HPDE6-E6E7 (cell line): Measurements from ENCODE around the gene RAP2B.
"Not testable (repeated sequence)": the region's sequence is repeated elsewhere in the genome, so short reads cannot be mapped to it uniquely, and the experiment has no call there.

Experiments used
- DNase-seq: peaks from one replicate; pipeline ENCODE4 v3.0.0; 2011; ENCODE audit warnings: missing footprints; ENCODE audit errors: extremely low spot score

The RAP2B gene

DNA sequence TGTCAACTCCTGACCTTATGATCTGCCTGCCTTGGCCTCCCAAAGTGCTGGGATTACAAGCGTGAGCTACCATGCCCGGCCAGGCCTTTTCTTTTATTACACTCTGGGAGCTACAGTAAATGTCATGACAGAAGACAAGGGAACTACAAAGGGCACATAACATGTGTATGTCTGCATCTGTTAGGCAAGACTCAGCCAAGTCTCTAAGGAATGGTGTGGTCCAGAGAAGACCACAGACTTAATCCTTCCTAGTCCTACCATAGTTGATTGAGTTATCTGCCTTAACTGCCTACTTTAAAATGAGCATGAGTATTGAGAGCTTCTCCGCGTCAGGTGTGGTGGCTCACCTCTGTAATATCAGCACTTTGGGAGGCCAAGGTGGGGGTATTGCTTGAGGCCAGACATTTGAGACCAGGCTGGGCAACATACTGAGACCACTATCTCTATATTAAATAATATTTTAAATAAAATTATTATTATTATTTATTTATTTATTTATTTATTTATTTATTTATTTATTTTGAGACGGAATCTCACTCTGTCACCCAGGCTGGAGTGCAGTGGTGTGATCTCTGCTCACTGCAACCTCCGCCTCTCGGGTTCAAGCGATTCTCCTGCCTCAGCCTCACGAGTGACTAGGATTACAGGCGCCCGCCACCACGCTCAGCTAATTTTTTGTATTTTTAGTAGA is 31.9 kb downstream of the RAP2B start:
- DNase-seq: not testable (repeated sequence)

DNA sequence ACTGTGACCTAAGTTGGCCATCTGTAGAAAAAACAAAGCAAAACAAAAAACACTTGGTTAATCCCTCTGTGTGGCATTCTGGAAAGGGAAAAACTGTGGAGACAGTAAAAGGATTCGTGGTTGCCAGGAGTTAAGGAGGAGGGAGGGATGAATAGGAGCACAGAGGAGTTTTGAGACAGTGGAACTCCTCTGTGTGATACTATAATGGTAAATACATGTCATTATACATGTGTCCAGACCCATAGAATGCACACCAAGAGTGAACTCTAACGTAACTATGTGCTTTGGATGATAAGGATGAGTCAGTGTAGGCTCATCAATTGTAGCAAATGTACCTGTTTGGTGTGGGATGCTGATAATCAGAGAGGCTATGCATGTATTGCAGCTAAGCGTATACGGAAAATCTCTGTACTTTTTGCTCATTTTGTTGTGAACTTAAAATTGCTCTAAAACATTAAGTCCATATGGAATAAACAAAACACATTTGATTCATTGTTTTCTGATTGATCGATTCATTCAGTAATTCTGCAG is 33.4 kb downstream of the RAP2B start:
- DNase-seq: no peak

DNA sequence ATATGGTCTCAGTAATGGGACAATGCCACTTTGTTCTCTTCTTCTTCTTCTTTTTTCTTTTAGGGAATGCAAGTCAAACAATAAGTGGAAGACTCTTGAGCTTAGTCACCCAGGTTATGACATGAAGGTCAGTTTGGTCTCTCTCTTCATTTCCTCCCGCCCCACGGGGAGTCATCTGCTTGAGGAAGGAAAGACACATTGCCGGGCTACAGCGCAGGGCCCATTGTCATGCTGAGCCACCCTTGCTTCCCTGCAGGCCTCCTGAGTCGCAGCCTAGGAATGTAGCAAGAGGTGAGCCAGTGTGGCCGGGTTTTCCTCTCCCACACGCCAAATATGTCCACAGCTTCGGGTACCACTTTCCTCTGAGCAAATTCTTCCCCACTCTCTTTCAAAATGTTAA is 47.6 kb downstream of the RAP2B start:
- peak; percentile 70 for DNase-seq

DNA sequence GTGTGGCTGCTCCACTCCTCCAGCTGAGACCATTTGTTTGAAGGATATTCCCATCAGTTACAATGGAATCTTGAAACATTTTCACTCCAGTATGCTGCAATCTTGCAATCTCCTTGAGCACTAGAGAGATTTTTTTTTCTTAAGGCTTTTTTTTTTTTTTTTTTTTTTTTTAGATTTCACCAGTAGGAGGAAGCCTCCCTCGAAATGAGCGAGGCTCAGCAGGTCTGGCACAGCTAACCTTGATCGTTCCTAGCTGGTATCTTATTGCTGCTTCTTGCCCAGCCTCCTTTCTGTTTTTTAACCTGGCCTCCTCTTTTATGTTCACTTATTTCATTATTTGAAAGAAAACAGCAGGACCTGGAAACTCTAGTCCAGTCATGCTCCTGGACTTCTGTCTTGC is 48.1 kb downstream of the RAP2B start:
- peak; percentile 4 for DNase-seq

DNA sequence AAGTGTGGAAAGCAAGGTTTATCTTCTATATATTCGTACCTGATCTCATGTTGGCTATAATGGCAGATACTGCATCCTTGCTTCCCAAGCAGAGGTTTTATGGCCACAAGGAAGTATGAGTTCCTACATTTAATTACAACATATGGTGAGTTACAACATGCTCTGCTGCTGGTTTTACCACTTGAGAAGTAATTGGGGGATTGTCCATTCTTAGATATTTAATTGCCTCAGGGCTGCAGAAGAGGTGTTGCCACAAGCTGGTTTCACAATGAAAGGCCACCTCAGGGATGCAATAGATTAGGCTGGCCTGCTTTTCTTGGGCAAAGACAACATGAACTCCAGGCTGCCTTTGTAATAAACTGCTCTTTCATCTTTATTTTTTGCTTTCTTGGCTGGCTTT is 48.6 kb downstream of the RAP2B start:
- DNase-seq: peak; percentile 35

DNA sequence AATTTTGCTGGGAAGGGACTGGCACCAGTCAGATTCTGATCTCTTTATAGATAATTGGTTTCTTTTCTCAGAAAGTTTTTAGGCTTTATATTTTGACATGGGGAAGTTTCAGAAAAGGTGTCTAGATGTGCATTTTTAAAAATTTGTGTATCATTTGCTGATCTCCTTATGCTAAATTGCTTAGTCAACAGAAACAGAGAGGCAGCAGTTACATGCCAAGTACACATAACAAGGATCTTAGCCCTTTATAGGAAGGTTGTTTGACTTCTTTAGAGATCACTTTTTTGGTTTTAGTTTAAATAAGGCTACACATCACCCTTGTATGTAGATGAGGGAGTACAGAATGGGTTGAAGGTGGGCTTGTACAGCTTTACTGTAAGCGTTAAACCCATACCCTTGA is 53.5 kb downstream of the RAP2B start:
- no peak for DNase-seq

DNA sequence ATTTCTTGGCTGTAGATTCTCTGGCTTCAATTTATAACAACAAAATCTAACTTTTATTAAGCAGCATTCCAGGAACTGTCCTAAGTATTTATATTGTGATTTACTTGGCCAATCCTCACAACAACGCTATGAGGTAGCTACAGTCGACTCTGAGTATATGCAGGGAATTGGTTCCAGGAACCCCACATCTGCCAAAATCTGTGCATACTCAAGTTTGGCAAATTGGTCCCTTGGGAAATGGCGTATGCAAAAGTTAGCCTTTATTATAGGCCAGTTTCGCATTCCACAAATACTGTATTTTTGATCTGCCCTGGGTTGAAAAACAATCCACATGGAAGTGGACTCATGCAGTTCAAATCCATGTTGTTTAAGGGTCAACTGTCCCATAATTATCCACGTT is 53.9 kb downstream of the RAP2B start:
- no peak for DNase-seq

DNA sequence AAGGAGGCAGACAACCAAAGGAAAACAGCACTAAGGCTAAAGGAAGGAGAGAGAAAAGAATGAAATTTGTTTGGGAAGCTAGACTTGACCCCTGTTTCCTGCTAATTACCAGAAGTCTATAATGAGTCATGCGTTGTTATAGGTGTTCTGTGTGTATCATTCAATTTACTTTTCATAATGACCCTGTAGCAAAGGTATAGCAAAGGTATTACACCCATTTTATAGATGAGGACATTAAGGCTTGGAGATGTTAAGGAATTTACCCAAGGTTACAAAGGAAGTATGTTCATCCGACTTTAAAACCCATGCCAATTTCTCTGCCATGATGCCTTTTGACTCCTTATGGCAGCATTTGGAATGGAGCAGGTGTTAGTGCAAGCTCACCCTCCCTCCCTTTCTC is 54.9 kb downstream of the RAP2B start:
- no peak for DNase-seq

DNA sequence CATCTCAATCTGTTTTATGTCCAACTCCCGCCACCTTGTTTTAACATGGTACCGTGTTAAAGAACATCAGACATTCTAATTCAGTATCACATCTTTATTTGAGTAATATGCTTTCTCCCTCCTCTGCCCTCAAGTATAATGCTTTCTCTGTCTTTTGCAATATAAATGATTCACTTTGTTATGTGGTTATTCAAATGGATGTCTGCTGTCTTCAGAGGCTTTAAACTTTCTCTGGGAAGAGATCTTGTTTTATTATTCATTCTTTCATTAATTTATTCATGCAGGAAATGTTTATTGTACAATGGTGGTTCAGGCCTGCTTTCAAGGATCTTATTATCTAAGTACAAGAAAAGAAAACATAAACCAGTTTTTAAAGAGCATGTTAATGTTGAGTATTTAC is 57.1 kb downstream of the RAP2B start:
- DNase-seq: no peak
